HL-60 (cell line): ENCODE results near the gene ATL2.

Experiments
- DNase-seq, 2 experiments: peaks; one replicate each; pipeline ENCODE4 v3.0.0-alpha.2; 2010 to 2020; ENCODE audit warnings: low read depth in 1 of 2, low spot score in 1 of 2
- H3K27ac ChIP-seq: fragments of 250-450 bp; sonication (Bioruptor Pico); replicated peaks from 2 replicates; pipeline ENCODE4 v1.5.1; 2020; ENCODE audit warnings: mild to moderate bottlenecking, moderate library complexity
- H3K27me3 ChIP-seq: fragments of 250-450 bp; sonication (Bioruptor Pico); 2 replicates; pipeline ENCODE4 v1.5.1; 2021; ENCODE audit warnings: mild to moderate bottlenecking, moderate library complexity; ENCODE audit not compliant: insufficient read depth, poor library complexity, severe bottlenecking
- H3K4me3 ChIP-seq: replicated peaks from 2 replicates; pipeline ENCODE4 v1.5.1; 2011; ENCODE audit warnings: mild to moderate bottlenecking, control low read depth, low read length; ENCODE audit not compliant: insufficient read depth
- CTCF ChIP-seq: IDR thresholded peaks from one replicate; pipeline ENCODE4 v1.5.1; 2011; ENCODE audit warnings: low read length, control low read depth, inconsistent platforms; ENCODE audit not compliant: insufficient read depth
- GABPA ChIP-seq: IDR thresholded peaks from 2 replicates; pipeline ENCODE4 v1.6.1; 2012; ENCODE audit warnings: low read depth
- POLR2AphosphoS5 ChIP-seq: IDR thresholded peaks from 2 replicates; pipeline ENCODE4 v1.6.1; 2012; ENCODE audit warnings: low read depth
- REST ChIP-seq: IDR thresholded peaks from 2 replicates; pipeline ENCODE4 v1.6.1; 2012; ENCODE audit warnings: low read depth; ENCODE audit not compliant: insufficient replicate concordance
- SPI1 ChIP-seq: IDR thresholded peaks from 2 replicates; pipeline ENCODE4 v1.6.1; 2012; ENCODE audit warnings: low read depth, mild to moderate bottlenecking, borderline replicate concordance

Gene ATL2

DNA sequence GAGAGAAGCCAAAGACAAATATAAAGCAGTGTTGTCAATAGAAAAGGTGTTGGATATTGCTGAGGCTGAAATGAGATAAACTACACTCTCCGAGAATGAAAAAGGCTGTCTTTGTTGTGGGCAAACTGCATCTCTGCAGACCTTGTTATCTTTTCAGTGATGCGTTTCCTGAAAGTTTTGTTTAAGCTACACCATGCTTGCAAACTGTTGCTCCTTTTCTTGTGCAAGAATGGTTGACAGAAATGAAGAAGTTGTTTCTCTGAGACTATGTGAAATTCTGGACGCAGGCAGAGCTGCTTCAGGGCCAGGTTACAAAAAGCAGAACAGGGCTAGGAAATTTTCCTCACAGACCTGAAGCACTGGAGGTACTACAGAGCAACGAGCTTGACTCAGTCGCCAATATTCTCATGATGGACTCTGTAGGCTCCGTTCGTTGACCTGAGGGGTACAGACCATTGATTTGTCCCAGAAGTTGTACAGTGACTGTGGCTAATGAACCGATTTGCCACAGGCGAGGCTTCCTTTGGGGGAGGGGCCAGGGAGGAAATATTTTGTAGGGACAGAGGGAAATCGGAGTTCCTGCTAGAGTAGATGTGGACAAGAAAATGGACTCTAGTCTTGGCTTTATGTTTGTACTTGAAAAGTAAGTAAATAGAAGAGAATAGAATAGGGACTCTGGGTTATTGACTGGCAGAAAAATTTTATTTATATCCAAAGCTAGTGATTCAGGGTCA lies 3.5 kb upstream of the ATL2 start:
- DNase-seq: peak in 1 of 2 experiments; percentile 90
- TF ChIP-seq REST (peak; percentile 44), CTCF (no peak), GABPA (no peak; the same call in 1 of the 2 replicates), POLR2AphosphoS5 (peak; percentile 75), SPI1 (peak; percentile 93)
- Histone ChIP-seq H3K4me3 (0 out of 2 replicates have a peak overlapping the region, but pooled peaks have one; percentile 4), H3K27ac (peak overlapping the region; percentile 83), H3K27me3 (no peaks in the 10 kb centered on the region)

DNA sequence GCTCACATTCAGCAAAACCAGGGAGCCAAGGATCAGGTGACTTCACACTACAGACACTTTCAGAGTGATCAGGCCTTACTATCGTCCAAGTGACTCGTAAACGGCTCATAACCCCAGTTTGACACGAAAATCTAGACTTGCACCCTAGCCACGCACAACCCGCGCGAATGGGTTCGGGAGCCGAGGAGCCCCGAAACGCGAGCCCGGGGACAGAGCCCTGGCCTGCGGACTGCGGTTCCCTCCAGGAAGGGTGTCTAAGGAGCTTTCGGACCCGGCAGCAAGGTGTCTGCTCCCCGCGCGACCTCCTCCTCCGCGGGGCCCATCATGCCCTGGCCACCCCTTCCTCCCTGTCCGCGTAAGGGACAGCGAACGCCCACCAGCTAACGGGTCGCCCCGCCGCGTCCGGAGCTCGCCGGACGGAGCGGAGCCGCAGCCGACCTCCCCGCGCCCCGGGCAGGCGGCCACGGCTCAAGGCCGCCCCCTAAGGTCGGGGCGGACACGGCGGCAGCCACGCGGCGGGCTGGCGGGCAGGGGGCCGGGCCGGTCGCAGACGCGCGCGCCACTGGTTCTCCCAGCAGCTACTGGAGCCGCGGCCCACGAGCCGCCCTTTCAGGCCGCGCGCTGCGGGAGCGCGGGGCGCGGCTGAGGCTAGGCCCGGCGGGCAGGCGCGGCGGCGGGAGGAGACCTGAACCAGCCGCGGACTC lies 575 bp downstream of the ATL2 start:
- DNase-seq: peak; percentile 30 to 72
- Histone ChIP-seq H3K27me3 (no peaks in the 10 kb centered on the region), H3K27ac (peak overlapping the region; percentile 94), H3K4me3 (peak overlapping the region; percentile 83)
- TF ChIP-seq REST (no peak), GABPA (no peak), CTCF (no peak), SPI1 (no peak), POLR2AphosphoS5 (no peak; the same call in 1 of the 2 replicates)

GRCh38 chr2:38375696-38376345 lies 1.3 kb downstream of the ATL2 start:
- Histone ChIP-seq H3K27me3 (no peaks in the 10 kb centered on the region), H3K4me3 (peak overlapping the region; percentile 83), H3K27ac (peak overlapping the region; percentile 90)
- no peak for TF ChIP-seq SPI1
- no peak for TF ChIP-seq REST
- no peak for TF ChIP-seq POLR2AphosphoS5
- TF ChIP-seq GABPA: no peak
- TF ChIP-seq CTCF: no peak
- DNase-seq: no peak
